ENCODE data around the gene TERT. TPM values are rescaled to one million over a fixed set of nuclear protein-coding genes. Genes with fewer than 3 reads are reported as not detected.

The TERT gene
- total RNA-seq, 1 donor from 2014 or later, result 2.4 TPM

DNA sequence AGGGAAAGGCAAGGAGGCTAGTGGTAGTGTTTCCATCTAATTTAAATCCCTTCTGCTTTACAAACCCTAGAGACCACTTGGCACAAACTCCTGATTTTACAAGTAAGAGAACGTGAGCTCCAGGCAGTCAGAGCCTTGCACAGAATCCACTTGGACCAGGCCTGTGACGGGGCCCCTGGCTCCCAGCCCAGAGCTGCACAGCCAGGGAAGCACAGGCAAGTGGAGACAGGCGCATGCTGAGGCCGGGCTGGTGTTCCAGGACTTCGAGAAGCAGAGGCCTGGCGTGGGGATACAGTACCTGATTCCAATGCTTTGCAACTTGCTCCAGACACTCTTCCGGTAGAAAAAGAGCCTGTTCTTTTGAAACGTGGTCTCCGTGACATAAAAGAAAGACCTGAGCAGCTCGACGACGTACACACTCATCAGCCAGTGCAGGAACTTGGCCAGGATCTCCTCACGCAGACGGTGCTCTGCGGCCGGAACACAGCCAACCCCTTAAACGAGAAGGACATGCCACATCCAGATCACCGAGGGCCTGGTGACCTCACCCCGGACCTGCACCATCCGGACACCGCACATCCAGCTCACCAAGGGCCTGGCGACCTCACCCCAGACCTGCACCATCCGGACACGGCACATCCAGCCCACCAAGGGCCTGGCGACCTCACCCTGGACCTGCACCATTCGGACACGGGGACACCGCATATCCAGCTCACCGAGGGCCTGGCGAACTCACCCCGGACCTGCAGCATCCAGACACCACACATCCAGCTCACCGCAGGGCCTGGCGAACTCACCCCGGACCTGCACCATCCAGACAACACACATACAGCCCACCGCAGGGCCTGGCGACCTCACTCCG lies 12.5 kb downstream of the TERT start:
- Histone ChIP-seq H3K36me3 (no peaks in the 10 kb centered on the region), H3K27me3 (no peaks in the 10 kb centered on the region), H3K4me3 (no peak overlapping the region), H2AFZ (replicated peaks) (no peak overlapping the region), H3K79me2 (ENCODE audit: low read depth) (no peaks in the 10 kb centered on the region), H3K4me2 (no peak overlapping the region), H3K4me1 (no peaks in the 10 kb centered on the region), H3F3A (ENCODE audit: low read depth) (no peaks in the 10 kb centered on the region), H3K9me3 (ENCODE audit: low read depth) (no peaks in the 10 kb centered on the region), H3K9ac (no peak overlapping the region), H3K27ac (no peak overlapping the region), H4K20me1 (ENCODE audit: low read depth) (no peaks in the 10 kb centered on the region)
- H3K36me3 Mint-ChIP-seq, result peaks cover 3% of the 10 kb centered on the region
- no peak overlapping the region for H3K4me3 Mint-ChIP-seq
- H3K9me3 Mint-ChIP-seq, result no peaks in the 10 kb centered on the region
- no peak for DNase-seq (ENCODE audit: low spot score)
- H3K27ac Mint-ChIP-seq, result peak overlapping the region; percentile 46
- no peaks in the 10 kb centered on the region for H3K27me3 Mint-ChIP-seq (ENCODE audit: insufficient read depth, low read depth)
- H3K4me1 Mint-ChIP-seq, result no peaks in the 10 kb centered on the region
- no peak for TF ChIP-seq EZH2phosphoT487 (IDR thresholded peaks at IDR 0.05)
- no peak for TF ChIP-seq CTCF (IDR thresholded peaks at IDR 0.05)
- no peak for TF ChIP-seq EZH2 (IDR thresholded peaks at IDR 0.05)

GRCh38 chr5:1281038-1281882 lies 13.6 kb downstream of the TERT start:
- TF ChIP-seq CTCF (IDR thresholded peaks at IDR 0.05) (no peak), EZH2 (IDR thresholded peaks at IDR 0.05) (no peak), EZH2phosphoT487 (IDR thresholded peaks at IDR 0.05) (no peak)
- Histone ChIP-seq H3K36me3 (no peaks in the 10 kb centered on the region), H3K79me2 (ENCODE audit: low read depth) (no peaks in the 10 kb centered on the region), H3K27me3 (no peaks in the 10 kb centered on the region), H3K27ac (no peak overlapping the region), H4K20me1 (ENCODE audit: low read depth) (no peaks in the 10 kb centered on the region), H3K4me2 (no peak overlapping the region), H3K4me1 (no peaks in the 10 kb centered on the region), H2AFZ (replicated peaks) (no peak overlapping the region), H3F3A (ENCODE audit: low read depth) (no peaks in the 10 kb centered on the region), H3K9ac (no peak overlapping the region), H3K4me3 (no peak overlapping the region), H3K9me3 (ENCODE audit: low read depth) (no peaks in the 10 kb centered on the region)
- Mint-ChIP-seq H3K36me3 (peaks cover 3% of the 10 kb centered on the region), H3K4me1 (no peaks in the 10 kb centered on the region), H3K27ac (no peak overlapping the region), H3K4me3 (no peak overlapping the region), H3K9me3 (no peaks in the 10 kb centered on the region), H3K27me3 (ENCODE audit: insufficient read depth, low read depth) (peaks cover 2% of the 10 kb centered on the region)
- DNase-seq (ENCODE audit: low spot score), result no peak

DNA sequence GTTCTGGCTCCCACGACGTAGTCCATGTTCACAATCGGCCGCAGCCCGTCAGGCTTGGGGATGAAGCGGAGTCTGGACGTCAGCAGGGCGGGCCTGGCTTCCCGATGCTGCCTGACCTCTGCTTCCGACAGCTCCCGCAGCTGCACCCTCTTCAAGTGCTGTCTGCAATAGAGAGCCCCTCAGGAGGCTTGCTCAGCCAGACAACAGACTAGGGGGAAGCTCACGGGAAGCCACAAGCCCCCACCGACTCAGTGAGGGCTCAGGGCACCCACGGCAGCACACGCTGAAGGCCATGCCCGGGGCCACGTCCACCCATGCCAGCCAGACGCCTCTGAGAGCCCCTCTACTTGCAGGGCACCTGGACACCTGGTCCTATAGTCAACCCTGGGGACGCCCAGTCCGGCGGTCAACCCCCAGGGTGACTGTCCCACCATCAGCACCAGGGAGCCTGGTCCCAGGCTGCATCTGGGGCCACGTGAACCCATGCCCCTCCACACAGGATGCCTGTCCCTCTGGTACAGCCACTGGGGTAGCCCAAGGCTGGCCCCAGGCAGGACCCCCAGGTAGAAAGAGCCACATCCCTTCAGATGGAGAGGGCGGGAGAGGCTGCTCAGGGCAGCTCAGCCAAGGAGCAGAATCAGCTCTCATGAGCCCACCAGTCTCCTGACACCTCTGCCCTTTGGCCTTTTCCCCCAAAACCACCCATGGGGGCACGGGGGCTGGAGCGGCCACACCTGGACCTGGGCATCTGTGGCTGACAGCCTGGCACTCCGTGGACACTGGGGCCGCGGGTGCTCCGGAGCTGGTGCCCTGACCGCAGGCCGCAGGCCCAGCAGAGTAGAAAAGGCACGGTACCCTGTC lies 14.5 kb downstream of the TERT start:
- Histone ChIP-seq H3K27ac (no peak overlapping the region), H3K9ac (no peak overlapping the region), H3K4me3 (no peak overlapping the region), H3K9me3 (ENCODE audit: low read depth) (no peaks in the 10 kb centered on the region), H3K36me3 (no peaks in the 10 kb centered on the region), H3K79me2 (ENCODE audit: low read depth) (no peaks in the 10 kb centered on the region), H3K4me2 (no peak overlapping the region), H3K4me1 (no peaks in the 10 kb centered on the region), H2AFZ (replicated peaks) (no peak overlapping the region), H3F3A (ENCODE audit: low read depth) (no peaks in the 10 kb centered on the region), H3K27me3 (no peaks in the 10 kb centered on the region), H4K20me1 (ENCODE audit: low read depth) (no peaks in the 10 kb centered on the region)
- H3K4me1 Mint-ChIP-seq, result no peaks in the 10 kb centered on the region
- H3K36me3 Mint-ChIP-seq, result peaks cover 3% of the 10 kb centered on the region
- no peak for DNase-seq (ENCODE audit: low spot score)
- no peak overlapping the region for H3K27ac Mint-ChIP-seq
- H3K27me3 Mint-ChIP-seq (ENCODE audit: insufficient read depth, low read depth), result peaks cover 2% of the 10 kb centered on the region
- TF ChIP-seq EZH2 (IDR thresholded peaks at IDR 0.05) (no peak), EZH2phosphoT487 (IDR thresholded peaks at IDR 0.05) (no peak), CTCF (IDR thresholded peaks at IDR 0.05) (no peak)
- H3K9me3 Mint-ChIP-seq, result no peaks in the 10 kb centered on the region
- H3K4me3 Mint-ChIP-seq, result no peak overlapping the region
